Ishikawa (cell line): Measurements from ENCODE around the gene KDM1A.

Source experiments
- CEBPB ChIP-seq: IDR thresholded peaks from 2 replicates; pipeline ENCODE4 v1.6.1; 2012
- CREB1 ChIP-seq: IDR thresholded peaks from 2 replicates; pipeline ENCODE4 v1.6.1; 2012; ENCODE audit warnings: low read depth
- EGR1 ChIP-seq: IDR thresholded peaks from 2 replicates; pipeline ENCODE4 v1.6.1; 2012
- EP300 ChIP-seq: IDR thresholded peaks from 2 replicates; pipeline ENCODE4 v1.6.1; 2012; ENCODE audit warnings: borderline replicate concordance
- FOXM1 ChIP-seq: IDR thresholded peaks from 2 replicates; pipeline ENCODE4 v1.6.1; 2012; ENCODE audit warnings: low read depth, borderline replicate concordance
- MAX ChIP-seq: IDR thresholded peaks from 2 replicates; pipeline ENCODE4 v1.6.1; 2012
- NFIC ChIP-seq: IDR thresholded peaks from 2 replicates; pipeline ENCODE4 v1.6.1; 2012
- RAD21 ChIP-seq: IDR thresholded peaks from 2 replicates; pipeline ENCODE4 v1.6.1; 2012; ENCODE audit warnings: low read depth
- REST ChIP-seq: IDR thresholded peaks from 2 replicates; pipeline ENCODE4 v1.6.1; 2012; ENCODE audit warnings: low read depth, mild to moderate bottlenecking
- TAF1 ChIP-seq: IDR thresholded peaks from 2 replicates; pipeline ENCODE4 v1.6.1; 2012; ENCODE audit warnings: low read depth, mild to moderate bottlenecking
- TCF12 ChIP-seq: IDR thresholded peaks from 2 replicates; pipeline ENCODE4 v1.6.1; 2012; ENCODE audit warnings: low read depth
- TEAD4 ChIP-seq: IDR thresholded peaks from 2 replicates; pipeline ENCODE4 v1.6.1; 2012
- USF1 ChIP-seq: IDR thresholded peaks from 2 replicates; pipeline ENCODE4 v1.6.1; 2012
- YY1 ChIP-seq: IDR thresholded peaks from 2 replicates; pipeline ENCODE4 v1.6.1; 2012; ENCODE audit warnings: low read depth
- ZBTB7A ChIP-seq: IDR thresholded peaks from 2 replicates; pipeline ENCODE4 v1.6.1; 2012; ENCODE audit warnings: low read depth

The KDM1A gene

GRCh38 chr1:22983944-22984343 is 35.3 kb upstream of the KDM1A start:
- TF ChIP-seq TCF12 (no peak), EGR1 (no peak), RAD21 (no peak), ZBTB7A (no peak), MAX (no peak)

- no peak for TF ChIP-seq ZBTB7A
- TF ChIP-seq EGR1, result no peak
- no peak for TF ChIP-seq EP300
- no peak for TF ChIP-seq YY1
- no peak for TF ChIP-seq TEAD4
- no peak for TF ChIP-seq REST
- no peak for TF ChIP-seq NFIC
- TF ChIP-seq TCF12, result no peak
- no peak for TF ChIP-seq FOXM1
- no peak for TF ChIP-seq USF1
- TF ChIP-seq RAD21, result no peak
- TF ChIP-seq CEBPB, result no peak
- no peak for TF ChIP-seq TAF1
- no peak for TF ChIP-seq CREB1
- TF ChIP-seq MAX, result no peak
Observed at GRCh38 chr1:22995774-22996173, 23.5 kb upstream of the KDM1A start.

- TF ChIP-seq TCF12, result no peak
- TF ChIP-seq CREB1, result no peak
- TF ChIP-seq TAF1, result no peak
- no peak for TF ChIP-seq FOXM1
- no peak for TF ChIP-seq CEBPB
- TF ChIP-seq YY1, result no peak
- no peak for TF ChIP-seq NFIC
- TF ChIP-seq EP300, result no peak
- TF ChIP-seq EGR1, result no peak
- no peak for TF ChIP-seq RAD21
- TF ChIP-seq ZBTB7A, result no peak
- no peak for TF ChIP-seq USF1
- TF ChIP-seq MAX, result no peak
- TF ChIP-seq TEAD4, result no peak
- no peak for TF ChIP-seq REST
Observed at GRCh38 chr1:23004112-23004511, 15.2 kb upstream of the KDM1A start.

- no peak for TF ChIP-seq TCF12
- no peak for TF ChIP-seq EGR1
- TF ChIP-seq YY1, result no peak
- no peak for TF ChIP-seq CEBPB
- TF ChIP-seq ZBTB7A, result no peak
- TF ChIP-seq NFIC, result no peak
- TF ChIP-seq REST, result no peak
- TF ChIP-seq FOXM1, result no peak
- no peak for TF ChIP-seq RAD21
- TF ChIP-seq TAF1, result no peak
- no peak for TF ChIP-seq EP300
- no peak for TF ChIP-seq USF1
- TF ChIP-seq MAX, result no peak
- no peak for TF ChIP-seq CREB1
- TF ChIP-seq TEAD4, result no peak
Observed at GRCh38 chr1:23007106-23007505, 12.2 kb upstream of the KDM1A start.
